ENCODE results near the gene ZNF541. TPM values are rescaled to one million over a fixed set of nuclear protein-coding genes. Genes with fewer than 3 reads are reported as not detected.

ZNF541 gene
- total and polyA plus RNA-seq, 2 donors (not counting 3 experiments of a cell fraction or from before 2014, with no cell fraction given): 0.03 to 0.13 TPM

GRCh38 chr19:47526798-47527197, 46.1 kb downstream of the ZNF541 start:
- ChIA-PET CTCF (no interaction called here), POLR2A (no interaction called here)
- H3K4me1 ChIP-seq (ENCODE audit: control insufficient read depth, extremely low read depth, insufficient read depth, low read length): peaks cover 9% of the 10 kb centered on the region
- no peak overlapping the region for H3K4me3 ChIP-seq (replicated peaks in 1 of 3; ENCODE audit: insufficient read depth in 1 of 3, low read depth in 1 of 3, low read length in 3 of 3)
- H3K79me2 ChIP-seq (ENCODE audit: control insufficient read depth, insufficient read depth, low read length): no peaks in the 10 kb centered on the region
- DNase-seq (ENCODE audit: low read depth, low spot score) (no peak), FAIRE-seq (no peak)
- no peak overlapping the region for H3K9ac ChIP-seq (replicated peaks; ENCODE audit: extremely low read depth, insufficient read depth, low read length)
- intact Hi-C loops (cut with micrococcal nuclease): no loop called here
- peaks cover 0 to 2% of the 10 kb centered on the region in 2 experiments for H3K27me3 ChIP-seq (ENCODE audit: control insufficient read depth in 2 of 2, insufficient read depth in 2 of 2, low read length in 2 of 2)
- no peaks in the 10 kb centered on the region for H3K9me3 ChIP-seq (replicated peaks; ENCODE audit: control insufficient read depth, insufficient read depth, low read length)
- no peak overlapping the region for H3K4me2 ChIP-seq (ENCODE audit: insufficient read depth, low read length)
- dilution Hi-C loops (cut with MboI; ENCODE audit: extremely low pct_ligation_motif_present, low sequenced_read_pairs): no loop called here
- no TSS peak for BruUV-seq (replicated peaks)
- no peaks in the 10 kb centered on the region for H3K9me1 ChIP-seq (replicated peaks; ENCODE audit: control insufficient read depth, extremely low read depth, insufficient read depth, low read length)
- H3K36me3 ChIP-seq (ENCODE audit: control insufficient read depth in 2 of 2, extremely low read depth in 1 of 2, insufficient read depth in 2 of 2, low read length in 2 of 2): no peaks in the 10 kb centered on the region
- H3K27ac ChIP-seq (ENCODE audit: insufficient read depth, low read depth, low read length): no peak overlapping the region
- H4K20me1 ChIP-seq (replicated peaks; ENCODE audit: control insufficient read depth, extremely low read depth, insufficient read depth, low read length): no peaks in the 10 kb centered on the region
- TF ChIP-seq FOS (IDR thresholded peaks at IDR 0.05; ENCODE audit: borderline replicate concordance, insufficient read depth, low read length): no peak
- no peak for TF ChIP-seq MAX (IDR thresholded peaks at IDR 0.05; ENCODE audit: insufficient read depth, insufficient read length)
- no peak for TF ChIP-seq JUN (IDR thresholded peaks at IDR 0.05; ENCODE audit: borderline replicate concordance, insufficient read depth, insufficient read length, low read depth)
- TF ChIP-seq POLR2AphosphoS5 (IDR thresholded peaks at IDR 0.05; ENCODE audit: insufficient read depth, low read depth, low read length): no peak
- TF ChIP-seq GATA2 (IDR thresholded peaks at IDR 0.05; ENCODE audit: insufficient read depth, insufficient read length, low read depth, low read length): no peak
- no peak for TF ChIP-seq CTCF (IDR thresholded peaks at IDR 0.05; ENCODE audit: extremely low read depth in 1 of 2, insufficient read depth in 1 of 2, low read depth in 1 of 2, low read length in 2 of 2)
- no peak for TF ChIP-seq MYC (IDR thresholded peaks at IDR 0.05; ENCODE audit: low read depth, low read length)
- H2AFZ ChIP-seq (ENCODE audit: low read depth, low read length): no peak overlapping the region
